Measurements from ENCODE around the gene CLIP1.
A peak's percentile ranks its signal among the peaks of the same experiment; 100 is the strongest.
"Not testable (repeated sequence)": the region's sequence is repeated elsewhere in the genome, so short reads cannot be mapped to it uniquely, and the experiment has no call there.

CLIP1 gene

GRCh38 chr12:122421821-122422729 lies at the start of gene CLIP1:
Gene CLIP1, minus strand, starts transcription at chr12:122422669. Its CDS starts 42,217 bp downstream, at chr12:122380452.
- DNase-seq: peak; percentile 73

DNA sequence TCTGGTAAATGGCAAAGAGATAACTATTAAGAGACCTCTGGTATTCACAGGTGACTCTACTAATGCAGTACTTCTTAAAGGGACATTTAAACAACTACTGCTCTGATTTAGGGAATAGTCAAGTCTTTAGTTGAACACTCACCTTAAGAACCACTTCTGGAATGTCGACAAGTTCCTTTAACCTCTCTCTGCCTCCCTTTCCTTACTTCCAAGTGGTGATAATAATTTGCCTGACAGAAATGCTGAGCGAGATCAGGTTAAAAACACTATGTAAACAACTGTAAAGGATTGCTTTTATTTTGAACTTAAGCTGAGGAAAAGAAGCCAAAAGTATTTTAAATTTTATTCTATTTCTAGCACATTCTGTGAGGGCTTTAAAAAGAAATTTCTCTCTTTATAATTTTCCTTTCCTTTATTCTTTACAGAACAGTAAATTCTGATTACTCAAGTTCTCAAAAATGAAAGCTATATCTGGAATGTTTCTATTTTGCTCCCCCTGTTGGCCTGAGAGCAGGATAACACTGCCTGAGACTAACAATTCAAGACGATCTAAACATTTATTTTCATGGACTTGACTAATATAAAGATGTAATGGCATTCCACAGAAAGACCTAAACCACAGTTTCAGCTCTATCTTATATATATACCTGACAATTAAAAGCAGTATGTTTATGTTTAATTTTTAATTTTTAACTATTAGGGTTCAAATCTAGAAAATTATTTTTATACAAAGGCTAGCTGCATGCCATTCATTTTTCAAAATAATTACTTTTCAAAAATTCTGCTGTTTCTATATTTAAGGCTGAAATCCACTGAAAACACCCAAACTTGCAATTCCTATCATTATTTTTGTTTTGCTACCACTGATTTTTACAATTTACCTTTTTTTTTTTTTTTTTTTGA lies 49.1 kb upstream of the CLIP1 start:
- DNase-seq: peak; percentile 76

DNA sequence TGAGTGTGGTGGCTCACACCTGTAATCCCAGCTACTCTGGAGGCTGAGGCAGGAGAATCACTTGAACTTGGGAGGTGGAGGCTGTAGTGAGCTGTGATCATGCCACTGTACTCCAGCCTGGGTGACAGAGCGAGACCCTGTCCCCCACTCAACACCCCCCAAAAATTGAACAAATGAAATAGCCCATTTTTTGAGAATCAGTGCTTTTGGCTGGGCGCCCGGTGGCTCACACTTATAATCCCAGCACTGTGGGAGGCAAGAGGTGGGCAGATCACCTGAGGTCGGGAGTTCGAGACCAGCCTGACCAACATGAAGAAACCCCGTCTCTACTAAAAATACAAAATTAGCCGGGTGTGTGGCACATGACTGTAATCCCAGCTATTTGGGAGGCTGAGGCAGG lies 48.1 kb upstream of the CLIP1 start:
- not testable (repeated sequence) for DNase-seq

DNA sequence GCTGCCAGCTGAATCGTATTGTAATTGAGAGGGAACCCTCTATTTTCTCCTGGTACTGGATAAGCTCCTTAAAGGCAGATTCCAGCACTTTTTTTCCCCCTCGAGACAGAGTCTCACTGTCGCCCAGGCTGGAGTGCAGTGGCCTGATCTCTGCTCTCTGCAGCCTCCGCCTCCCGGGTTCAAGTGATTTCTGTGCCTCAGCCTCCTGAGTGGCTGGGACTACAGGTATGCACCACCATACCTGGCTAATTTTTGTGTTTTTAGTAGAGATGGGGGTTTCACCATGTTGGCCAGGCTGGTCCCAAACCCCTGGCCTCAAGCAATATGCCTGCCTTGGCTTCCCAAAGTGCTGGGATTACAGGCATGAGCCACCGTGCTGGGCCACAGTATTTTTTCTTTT lies 47.4 kb upstream of the CLIP1 start:
- DNase-seq: not testable (repeated sequence)

DNA sequence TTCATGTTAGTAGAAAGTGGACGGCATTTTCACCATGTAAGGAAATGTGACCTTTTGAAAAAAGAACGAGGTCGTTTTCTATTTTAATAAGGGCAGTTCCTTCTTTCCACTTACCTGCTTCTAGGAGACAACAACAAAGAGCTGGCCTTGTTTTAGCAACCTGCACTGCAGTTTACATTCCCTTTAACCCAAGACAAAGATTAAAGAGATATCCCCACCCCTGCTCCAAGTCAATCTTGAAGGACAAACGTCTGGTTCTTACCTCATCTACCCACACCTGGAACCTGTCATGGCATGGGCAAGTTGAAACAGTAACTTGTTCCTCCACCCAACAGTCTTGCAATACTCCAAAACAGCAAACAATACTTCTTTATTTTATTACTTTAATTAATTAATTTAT lies 45.5 kb upstream of the CLIP1 start:
- DNase-seq: no peak

DNA sequence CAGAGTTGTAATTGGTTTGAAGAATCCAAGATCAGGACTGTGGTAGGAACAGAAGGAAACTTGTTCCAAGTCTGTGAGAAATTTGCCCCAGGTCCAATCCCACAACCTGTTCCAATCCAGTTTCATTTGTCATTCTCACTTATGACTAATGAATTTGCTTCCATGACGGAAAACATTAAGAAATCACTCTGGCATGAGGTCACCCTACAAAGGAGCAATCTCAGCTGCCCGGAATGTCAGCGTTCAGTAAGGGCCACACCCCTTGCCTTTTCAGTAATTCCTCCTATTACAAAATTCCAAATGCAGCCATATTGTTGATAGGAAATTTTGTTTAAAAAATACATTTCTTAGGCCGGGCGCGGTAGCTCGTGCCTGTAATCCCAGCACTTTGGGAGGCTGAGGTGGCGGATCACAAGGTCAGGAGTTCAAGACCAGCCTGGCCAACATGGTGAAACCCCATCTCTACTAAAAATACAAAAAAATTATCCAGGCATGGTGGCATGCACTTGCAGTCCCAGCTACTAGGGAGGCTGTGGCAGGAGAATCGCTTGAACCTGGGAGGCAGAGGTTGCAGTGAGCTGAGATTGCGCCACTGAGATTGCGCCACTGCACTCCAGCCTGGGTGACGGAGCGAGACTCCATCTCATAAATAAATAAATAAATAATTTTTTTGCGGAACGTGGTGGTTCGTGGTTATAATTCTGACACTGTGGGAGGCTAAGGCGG lies 42.0 kb upstream of the CLIP1 start:
- not testable (repeated sequence) for DNase-seq

DNA sequence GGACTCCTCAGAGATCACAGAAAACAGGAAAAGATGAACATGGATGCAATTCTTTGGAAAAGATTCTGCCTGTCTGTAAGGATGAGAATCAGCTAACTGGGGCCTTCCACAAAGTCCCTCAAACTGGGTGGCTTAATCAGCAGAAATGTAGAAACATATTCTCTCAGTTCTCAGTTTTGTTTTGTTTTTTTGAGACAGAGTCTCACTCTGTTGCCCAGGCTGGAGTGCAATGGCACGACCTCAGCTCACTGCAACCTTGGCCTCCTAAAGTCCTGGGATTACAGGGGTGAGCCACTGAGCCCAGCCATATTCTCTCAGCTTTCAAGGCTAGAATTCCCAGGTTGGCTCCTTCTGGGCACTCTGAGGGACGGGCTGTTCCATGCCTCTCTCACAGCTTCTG lies 38.2 kb upstream of the CLIP1 start:
- DNase-seq: no peak

GRCh38 chr12:122460061-122460460 lies 37.6 kb upstream of the CLIP1 start:
- no peak for DNase-seq

GRCh38 chr12:122459211-122459610 lies 36.7 kb upstream of the CLIP1 start:
- no peak for DNase-seq

GRCh38 chr12:122458105-122459035 lies 35.9 kb upstream of the CLIP1 start:
- DNase-seq: no peak

DNA sequence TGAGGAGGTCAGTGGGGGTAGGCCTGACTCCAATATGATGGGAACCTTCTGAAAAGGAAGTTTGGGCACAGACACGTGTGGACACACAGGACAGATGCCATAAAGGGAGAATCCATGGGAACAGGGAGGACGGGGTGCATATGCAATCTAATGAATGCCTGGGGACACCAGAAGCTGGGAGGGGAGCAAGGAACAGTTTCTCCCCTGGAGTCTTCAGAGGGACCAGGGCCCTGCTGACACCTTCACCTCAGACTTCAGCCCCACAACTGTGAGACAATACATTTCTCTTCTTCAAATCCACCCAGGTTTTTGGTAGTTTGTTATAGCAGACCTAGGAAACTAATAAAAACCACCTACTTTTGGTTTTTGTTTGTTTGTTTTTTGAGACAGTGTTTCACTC lies 35.2 kb upstream of the CLIP1 start:
- DNase-seq: no peak

GRCh38 chr12:122454739-122455138 lies 32.3 kb upstream of the CLIP1 start:
- no peak for DNase-seq

DNA sequence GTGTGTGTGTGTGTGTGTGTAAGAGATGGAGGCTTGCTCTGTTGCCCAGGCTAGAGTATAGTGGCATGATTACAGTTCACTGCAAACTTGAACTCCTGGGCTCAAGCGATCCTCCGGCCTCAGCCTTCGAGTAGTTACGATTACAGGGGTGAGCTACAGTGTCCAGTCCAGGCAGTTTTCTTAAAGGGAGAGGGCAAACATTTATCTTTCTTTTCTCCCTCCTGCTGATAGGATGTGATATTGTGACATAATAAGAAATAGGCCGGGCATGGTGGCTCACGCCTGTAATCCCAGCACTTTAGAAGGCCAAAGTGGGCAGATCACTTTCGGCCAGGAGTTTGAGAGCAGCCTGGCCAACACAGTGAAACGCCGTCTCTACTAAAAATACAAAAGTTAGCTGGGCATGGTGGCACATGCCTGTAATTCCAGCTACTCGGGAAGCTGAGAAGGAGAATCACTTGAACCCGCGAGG lies 31.8 kb upstream of the CLIP1 start:
- no peak for DNase-seq

- peak; percentile 9 for DNase-seq
Measured at GRCh38 chr12:122452701-122453285, 30.3 kb upstream of the CLIP1 start.

DNA sequence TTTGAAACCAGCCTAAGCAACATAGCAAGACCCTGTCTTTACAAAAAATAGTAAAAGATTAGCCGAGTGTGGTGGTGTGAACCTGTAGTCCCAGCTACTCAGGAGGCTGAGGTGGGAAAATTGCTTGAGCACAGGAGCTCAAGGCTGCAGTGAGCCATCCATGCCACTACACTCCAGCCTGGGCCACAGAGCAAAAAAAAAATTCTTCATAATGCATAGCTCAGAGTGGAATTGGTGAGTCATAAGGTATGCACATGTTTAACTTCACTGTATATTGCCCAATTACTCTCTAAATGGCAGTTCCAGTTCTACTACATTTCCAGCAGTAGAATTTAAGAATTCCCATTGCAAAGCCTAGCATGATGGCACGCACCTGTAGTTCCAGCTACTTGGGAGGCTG lies 26.8 kb upstream of the CLIP1 start:
- DNase-seq: no peak

DNA sequence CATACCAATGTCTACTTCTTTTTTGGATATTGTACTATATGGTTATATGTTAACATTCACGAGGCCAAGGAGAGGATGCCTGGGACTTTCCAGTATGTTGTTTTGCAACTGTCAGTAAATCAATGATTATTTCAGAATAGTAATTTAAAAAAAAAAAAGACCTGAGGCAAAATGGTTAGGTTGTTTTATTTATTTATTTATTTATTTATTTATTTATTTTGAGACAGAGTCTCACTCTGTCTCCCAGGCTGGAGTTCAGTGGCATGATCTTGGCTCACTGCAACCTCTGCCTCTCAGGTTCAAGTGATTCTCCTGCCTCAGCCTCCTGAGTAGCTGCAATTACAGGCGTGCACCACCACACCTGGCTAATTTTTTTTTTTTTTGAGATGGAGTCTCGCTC lies 25.4 kb upstream of the CLIP1 start:
- DNase-seq: not testable (repeated sequence)

- not testable (repeated sequence) for DNase-seq
Measured at GRCh38 chr12:122446390-122446789, 23.9 kb upstream of the CLIP1 start.

DNA sequence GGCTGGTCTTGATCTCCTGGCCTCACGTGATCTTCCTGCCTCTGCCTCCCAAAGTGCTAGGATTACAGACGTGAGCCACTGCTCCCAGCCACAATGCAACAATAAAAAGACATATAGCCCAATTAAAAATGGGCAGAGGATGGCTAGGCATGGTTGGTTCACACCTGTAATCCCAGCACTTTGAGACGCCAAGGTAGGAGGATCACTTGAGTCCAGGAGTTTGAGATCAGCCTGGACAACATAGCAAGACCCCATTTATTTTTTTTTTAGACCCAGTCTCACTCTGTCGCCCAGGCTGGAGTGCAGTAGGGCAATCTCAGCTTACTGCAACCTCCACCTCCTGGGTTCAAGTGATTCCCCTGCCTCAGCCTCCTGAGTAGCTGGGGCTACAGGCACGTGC lies 21.6 kb upstream of the CLIP1 start:
- not testable (repeated sequence) for DNase-seq

- not testable (repeated sequence) for DNase-seq
Measured at GRCh38 chr12:122438822-122439221, 16.4 kb upstream of the CLIP1 start.

- no peak for DNase-seq
Measured at GRCh38 chr12:122437656-122438121, 15.2 kb upstream of the CLIP1 start.

- no peak for DNase-seq
Measured at GRCh38 chr12:122435186-122435585, 12.7 kb upstream of the CLIP1 start.

Data from CD4-positive, alpha-beta T cell treated with Interleukin-10 for 1 hour (primary cell).